Measurements from ENCODE around the gene FPGS. TPM values are rescaled to one million over a fixed set of nuclear protein-coding genes. Genes with fewer than 3 reads are reported as not detected.
"Not testable (repeated sequence)": the region's sequence is repeated elsewhere in the genome, so short reads cannot be mapped to it uniquely, and the experiment has no call there.

Gene FPGS
- total RNA-seq, 1 experiment from 2014 or later, result 70.6 TPM

DNA sequence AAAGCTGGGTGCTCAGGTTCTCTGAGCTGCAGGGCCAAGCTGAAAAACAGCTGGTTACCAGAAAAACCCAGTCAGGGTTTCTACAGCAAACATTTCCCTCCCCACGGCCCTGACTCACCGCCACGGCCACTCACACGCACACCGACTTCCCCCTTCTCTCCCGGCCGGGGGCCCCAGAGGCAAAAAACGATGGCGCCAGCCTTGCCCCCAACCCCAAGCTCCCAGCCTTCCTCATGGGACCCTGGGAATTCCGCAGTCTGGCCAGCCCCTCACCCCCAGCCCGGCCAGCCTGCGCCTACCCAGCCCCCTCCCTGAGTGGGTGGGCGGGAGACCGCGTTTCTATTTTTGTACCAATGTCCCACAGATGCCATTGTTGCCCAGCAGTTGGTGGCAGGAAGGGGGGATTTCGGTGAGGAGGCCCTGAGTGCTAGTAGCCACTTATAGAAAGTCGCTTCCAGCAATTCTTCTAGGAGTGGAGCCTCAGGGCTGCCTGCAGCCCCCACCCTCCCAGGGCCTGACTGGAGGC lies 33.4 kb downstream of the FPGS start:
- ChIA-PET RAD21 (ENCODE audit: low non-redundant PET in 1 of 2, low total read pairs in 2 of 2, uncharacterized antibody in 2 of 2, unreplicated experiment in 2 of 2) (no interaction called here), CTCF (no interaction called here)
- H3K9ac ChIP-seq (ENCODE audit: low read length), result no peak overlapping the region

DNA sequence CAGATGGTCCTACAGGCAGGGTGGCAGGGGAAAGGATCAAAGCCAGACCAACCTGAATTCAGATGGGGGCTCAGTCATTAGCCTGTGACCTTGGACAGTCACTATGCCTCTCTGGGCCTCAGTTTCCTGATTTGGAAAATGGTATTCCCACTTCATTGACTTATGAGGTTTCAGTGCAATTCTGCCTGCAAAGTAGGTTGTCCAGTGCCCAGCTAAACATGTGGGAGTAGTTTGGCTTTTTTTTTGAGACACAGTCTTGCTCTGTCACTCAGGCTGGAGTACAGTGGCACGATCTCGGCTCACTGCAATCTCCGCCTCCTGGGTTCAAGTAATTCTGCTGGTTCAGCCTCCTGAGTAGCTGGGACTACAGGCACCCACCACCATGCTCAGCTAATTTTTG lies 33.9 kb downstream of the FPGS start:
- intact Hi-C loops (cut with micrococcal nuclease); CTCF ChIA-PET; BruUV-seq (replicated peaks); H3K9me3 ChIP-seq (ENCODE audit: control insufficient read depth in 1 of 2, insufficient read depth in 1 of 2, low read depth in 1 of 2, low read length in 2 of 2); H3K27ac ChIP-seq (ENCODE audit: low read depth, low read length); H2AFZ ChIP-seq (ENCODE audit: low read depth, low read length, poor library complexity, severe bottlenecking); ATAC-seq; DNase-seq (ENCODE audit: low read depth, low spot score); H3K9me2 ChIP-seq (ENCODE audit: insufficient read depth); H3K27me3 ChIP-seq (ENCODE audit: insufficient read depth, low read length); H3K4me3 ChIP-seq (replicated peaks in 1 of 2; ENCODE audit: low read depth in 1 of 2, low read length in 2 of 2); H3K36me3 ChIP-seq (ENCODE audit: control insufficient read depth in 1 of 2, insufficient read depth in 2 of 2, low read length in 2 of 2); H3K79me2 ChIP-seq (ENCODE audit: insufficient read depth, low read length); H3K4me1 ChIP-seq (ENCODE audit: control insufficient read depth in 1 of 2, insufficient read depth in 2 of 2, low read length in 2 of 2); POLR2A ChIA-PET; H4K20me1 ChIP-seq (ENCODE audit: insufficient read depth); RAD21 ChIA-PET (ENCODE audit: low non-redundant PET in 1 of 2, low total read pairs in 2 of 2, uncharacterized antibody in 2 of 2, unreplicated experiment in 2 of 2); H3K4me2 ChIP-seq (ENCODE audit: low read length); H3K9ac ChIP-seq (ENCODE audit: low read length): not testable (repeated sequence)

More for the DNA sequence above, 33.4 kb downstream of the FPGS start:
- Histone ChIP-seq H3K9me3 (ENCODE audit: control insufficient read depth in 1 of 2, insufficient read depth in 1 of 2, low read depth in 1 of 2, low read length in 2 of 2) (no peaks in the 10 kb centered on the region), H3K9me2 (ENCODE audit: insufficient read depth) (no peaks in the 10 kb centered on the region), H3K79me2 (ENCODE audit: insufficient read depth, low read length) (no peaks in the 10 kb centered on the region), H3K27ac (ENCODE audit: low read depth, low read length) (no peak overlapping the region), H2AFZ (ENCODE audit: low read depth, low read length, poor library complexity, severe bottlenecking) (no peak overlapping the region), H3K4me2 (ENCODE audit: low read length) (no peak overlapping the region), H3K27me3 (ENCODE audit: insufficient read depth, low read length) (no peaks in the 10 kb centered on the region), H3K36me3 (ENCODE audit: control insufficient read depth in 1 of 2, insufficient read depth in 2 of 2, low read length in 2 of 2) (no peaks in the 10 kb centered on the region), H3K4me3 (replicated peaks in 1 of 2; ENCODE audit: low read depth in 1 of 2, low read length in 2 of 2) (no peak overlapping the region), H3K4me1 (ENCODE audit: control insufficient read depth in 1 of 2, insufficient read depth in 2 of 2, low read length in 2 of 2) (no peaks in the 10 kb centered on the region; a peak in 1 of 4 replicates), H4K20me1 (ENCODE audit: insufficient read depth) (no peaks in the 10 kb centered on the region)
- POLR2A ChIA-PET, result no interaction called here
- no TSS peak for BruUV-seq (replicated peaks)
- ATAC-seq, result no peak
- TF ChIP-seq ZFX (IDR thresholded peaks at IDR 0.05), result no peak
- no peak for TF ChIP-seq TCF7L2 (IDR thresholded peaks at IDR 0.05; ENCODE audit: borderline replicate concordance, extremely low read depth, insufficient read depth, insufficient read length)
- TF ChIP-seq SP1 (IDR thresholded peaks at IDR 0.05; ENCODE audit: low read depth), result no peak
- intact Hi-C loops (cut with micrococcal nuclease), result no loop called here
- DNase-seq (ENCODE audit: low read depth, low spot score), result no peak

DNA sequence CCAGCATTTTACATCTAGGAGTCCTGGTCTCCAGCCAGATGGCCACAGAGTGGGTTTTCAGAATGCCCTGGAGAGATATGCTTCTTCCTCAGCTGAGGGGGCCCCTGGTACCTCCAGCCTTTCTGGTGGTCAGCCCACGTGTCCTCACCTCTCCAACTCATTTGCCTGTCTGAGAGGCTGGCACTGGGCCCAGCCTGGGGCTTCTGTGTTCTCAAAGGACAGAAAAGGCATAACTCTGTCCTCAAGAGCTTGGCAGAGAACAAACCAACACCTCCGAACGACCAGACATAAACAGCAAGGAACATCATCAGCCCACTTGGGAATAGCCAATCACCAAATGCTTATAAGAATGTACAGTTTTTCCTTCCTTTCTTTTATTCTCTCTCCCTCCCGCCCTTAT lies 34.7 kb downstream of the FPGS start:
- no peaks in the 10 kb centered on the region for H3K79me2 ChIP-seq (ENCODE audit: insufficient read depth, low read length)
- intact Hi-C loops (cut with micrococcal nuclease), result no loop called here
- CTCF ChIA-PET, result no interaction called here
- no peak for DNase-seq (ENCODE audit: low read depth, low spot score)
- no peak overlapping the region for H2AFZ ChIP-seq (ENCODE audit: low read depth, low read length, poor library complexity, severe bottlenecking)
- no peak overlapping the region for H3K27ac ChIP-seq (ENCODE audit: low read depth, low read length)
- no peak for ATAC-seq
- no TSS peak for BruUV-seq (replicated peaks)
- no peaks in the 10 kb centered on the region; a peak in 1 of 4 replicates for H3K4me1 ChIP-seq (ENCODE audit: control insufficient read depth in 1 of 2, insufficient read depth in 2 of 2, low read length in 2 of 2)
- no peaks in the 10 kb centered on the region for H3K36me3 ChIP-seq (ENCODE audit: control insufficient read depth in 1 of 2, insufficient read depth in 2 of 2, low read length in 2 of 2)
- POLR2A ChIA-PET, result no interaction called here
- no peak overlapping the region for H3K9ac ChIP-seq (ENCODE audit: low read length)
- TF ChIP-seq EZH2phosphoT487 (IDR thresholded peaks at IDR 0.05; ENCODE audit: borderline replicate concordance) (no peak), RAD21 (IDR thresholded peaks at IDR 0.05; ENCODE audit: low read depth) (no peak), SP1 (IDR thresholded peaks at IDR 0.05; ENCODE audit: low read depth) (no peak), SRF (IDR thresholded peaks at IDR 0.05; ENCODE audit: low read depth) (no peak), POLR2A (IDR thresholded peaks at IDR 0.05; ENCODE audit: borderline replicate concordance, extremely low read depth, insufficient read depth, insufficient read length) (no peak), YY1 (IDR thresholded peaks at IDR 0.05; ENCODE audit: extremely low read depth, insufficient replicate concordance, low read depth, low read length) (no peak)
- TF ChIP-seq, protein P1, sequence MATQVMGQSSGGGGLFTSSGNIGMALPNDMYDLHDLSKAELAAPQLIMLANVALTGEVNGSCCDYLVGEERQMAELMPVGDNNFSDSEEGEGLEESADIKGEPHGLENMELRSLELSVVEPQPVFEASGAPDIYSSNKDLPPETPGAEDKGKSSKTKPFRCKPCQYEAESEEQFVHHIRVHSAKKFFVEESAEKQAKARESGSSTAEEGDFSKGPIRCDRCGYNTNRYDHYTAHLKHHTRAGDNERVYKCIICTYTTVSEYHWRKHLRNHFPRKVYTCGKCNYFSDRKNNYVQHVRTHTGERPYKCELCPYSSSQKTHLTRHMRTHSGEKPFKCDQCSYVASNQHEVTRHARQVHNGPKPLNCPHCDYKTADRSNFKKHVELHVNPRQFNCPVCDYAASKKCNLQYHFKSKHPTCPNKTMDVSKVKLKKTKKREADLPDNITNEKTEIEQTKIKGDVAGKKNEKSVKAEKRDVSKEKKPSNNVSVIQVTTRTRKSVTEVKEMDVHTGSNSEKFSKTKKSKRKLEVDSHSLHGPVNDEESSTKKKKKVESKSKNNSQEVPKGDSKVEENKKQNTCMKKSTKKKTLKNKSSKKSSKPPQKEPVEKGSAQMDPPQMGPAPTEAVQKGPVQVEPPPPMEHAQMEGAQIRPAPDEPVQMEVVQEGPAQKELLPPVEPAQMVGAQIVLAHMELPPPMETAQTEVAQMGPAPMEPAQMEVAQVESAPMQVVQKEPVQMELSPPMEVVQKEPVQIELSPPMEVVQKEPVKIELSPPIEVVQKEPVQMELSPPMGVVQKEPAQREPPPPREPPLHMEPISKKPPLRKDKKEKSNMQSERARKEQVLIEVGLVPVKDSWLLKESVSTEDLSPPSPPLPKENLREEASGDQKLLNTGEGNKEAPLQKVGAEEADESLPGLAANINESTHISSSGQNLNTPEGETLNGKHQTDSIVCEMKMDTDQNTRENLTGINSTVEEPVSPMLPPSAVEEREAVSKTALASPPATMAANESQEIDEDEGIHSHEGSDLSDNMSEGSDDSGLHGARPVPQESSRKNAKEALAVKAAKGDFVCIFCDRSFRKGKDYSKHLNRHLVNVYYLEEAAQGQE (IDR thresholded peaks at IDR 0.05; ENCODE audit: low read depth), result no peak
- TF ChIP-seq, protein P2, sequence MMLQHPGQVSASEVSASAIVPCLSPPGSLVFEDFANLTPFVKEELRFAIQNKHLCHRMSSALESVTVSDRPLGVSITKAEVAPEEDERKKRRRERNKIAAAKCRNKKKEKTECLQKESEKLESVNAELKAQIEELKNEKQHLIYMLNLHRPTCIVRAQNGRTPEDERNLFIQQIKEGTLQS (IDR thresholded peaks at IDR 0.05), result no peak
- H3K27me3 ChIP-seq (ENCODE audit: insufficient read depth, low read length), result no peaks in the 10 kb centered on the region
- H3K4me3 ChIP-seq (replicated peaks in 1 of 2; ENCODE audit: low read depth in 1 of 2, low read length in 2 of 2), result no peak overlapping the region
- no peaks in the 10 kb centered on the region for H3K9me3 ChIP-seq (ENCODE audit: control insufficient read depth in 1 of 2, insufficient read depth in 1 of 2, low read depth in 1 of 2, low read length in 2 of 2)
- RAD21 ChIA-PET (ENCODE audit: low non-redundant PET in 1 of 2, low total read pairs in 2 of 2, uncharacterized antibody in 2 of 2, unreplicated experiment in 2 of 2), result no interaction called here
- H3K9me2 ChIP-seq (ENCODE audit: insufficient read depth), result no peaks in the 10 kb centered on the region
- H3K4me2 ChIP-seq (ENCODE audit: low read length), result no peak overlapping the region
- H4K20me1 ChIP-seq (ENCODE audit: insufficient read depth), result no peaks in the 10 kb centered on the region
